ENCODE measurements around the gene COL5A1. TPM values are rescaled to one million over a fixed set of nuclear protein-coding genes. Genes with fewer than 3 reads are reported as not detected.

COL5A1 gene
- total and polyA plus RNA-seq, 2 experiments from 2014 or later, result 2.5 to 13.1 TPM

DNA sequence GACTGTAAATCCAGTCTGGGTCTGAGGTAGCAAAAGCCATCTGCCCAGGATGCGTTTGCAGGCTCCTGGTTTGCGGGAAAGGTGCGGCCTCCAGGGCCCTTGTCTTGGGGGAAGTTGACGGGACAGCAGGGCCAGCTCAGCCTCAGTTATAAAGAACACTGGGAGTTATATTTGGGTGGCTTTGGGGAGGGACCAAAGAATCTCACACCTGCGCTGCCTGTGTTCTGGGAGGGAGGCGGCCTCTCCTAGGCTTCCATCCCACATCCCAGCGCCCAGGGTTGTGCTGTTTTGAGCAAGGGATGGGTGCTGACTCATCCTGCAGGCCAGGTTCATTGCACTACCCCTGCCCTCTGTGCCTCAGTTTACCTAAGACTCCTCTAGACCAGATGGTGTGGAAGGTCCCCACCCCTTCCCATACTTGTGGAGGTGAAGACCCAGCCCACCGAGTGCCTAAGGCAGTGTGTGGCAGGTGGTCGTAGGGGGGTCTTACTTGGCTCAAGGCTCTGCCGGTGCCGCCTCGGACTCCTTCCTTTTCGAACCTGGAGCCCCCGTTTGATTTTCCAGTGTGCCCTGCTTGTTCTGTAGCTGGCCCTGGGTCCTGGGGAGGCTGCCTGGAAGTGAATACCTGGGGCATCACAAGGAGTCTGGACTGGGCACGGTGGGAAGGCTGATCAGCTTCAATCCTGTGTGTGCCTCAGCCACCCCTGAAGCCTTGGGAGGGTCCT, 199.7 kb downstream of the COL5A1 start:
- no peak overlapping the region for H3K27ac Mint-ChIP-seq
- DNase-seq (ENCODE audit: low spot score) (no peak), ATAC-seq (no peak)
- no peak overlapping the region for H2AFZ ChIP-seq
- TF ChIP-seq ZNF114 (CRISPR knock-in tag; IDR thresholded peaks at IDR 0.05), result no peak
- TF ChIP-seq JUNB (IDR thresholded peaks at IDR 0.05; ENCODE audit: unreplicated experiment), result no peak
- no peak for TF ChIP-seq NANOG (IDR thresholded peaks at IDR 0.05; ENCODE audit: borderline replicate concordance)
- no peak for TF ChIP-seq CREB1 (CRISPR knock-in tag; IDR thresholded peaks at IDR 0.05; ENCODE audit: low read depth)
- TF ChIP-seq, protein P1, sequence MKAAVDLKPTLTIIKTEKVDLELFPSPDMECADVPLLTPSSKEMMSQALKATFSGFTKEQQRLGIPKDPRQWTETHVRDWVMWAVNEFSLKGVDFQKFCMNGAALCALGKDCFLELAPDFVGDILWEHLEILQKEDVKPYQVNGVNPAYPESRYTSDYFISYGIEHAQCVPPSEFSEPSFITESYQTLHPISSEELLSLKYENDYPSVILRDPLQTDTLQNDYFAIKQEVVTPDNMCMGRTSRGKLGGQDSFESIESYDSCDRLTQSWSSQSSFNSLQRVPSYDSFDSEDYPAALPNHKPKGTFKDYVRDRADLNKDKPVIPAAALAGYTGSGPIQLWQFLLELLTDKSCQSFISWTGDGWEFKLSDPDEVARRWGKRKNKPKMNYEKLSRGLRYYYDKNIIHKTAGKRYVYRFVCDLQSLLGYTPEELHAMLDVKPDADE (IDR thresholded peaks at IDR 0.05), result no peak
- TF ChIP-seq REST (IDR thresholded peaks at IDR 0.05; ENCODE audit: unreplicated experiment), result no peak
- TF ChIP-seq EZH2 (IDR thresholded peaks at IDR 0.05; ENCODE audit: low read depth, unreplicated experiment), result no peak
- TF ChIP-seq POLR2AphosphoS5 (IDR thresholded peaks at IDR 0.05; ENCODE audit: low read depth), result no peak
- no peak for TF ChIP-seq STAT1 (IDR thresholded peaks at IDR 0.05; ENCODE audit: unreplicated experiment)
- no peak for TF ChIP-seq ZNF331 (CRISPR knock-in tag; IDR thresholded peaks at IDR 0.05; ENCODE audit: low read depth)
- TF ChIP-seq CTCF (conservative IDR thresholded peaks at IDR 0.05; ENCODE audit: low read depth in 2 of 2), result no peak
- TF ChIP-seq, protein P2, sequence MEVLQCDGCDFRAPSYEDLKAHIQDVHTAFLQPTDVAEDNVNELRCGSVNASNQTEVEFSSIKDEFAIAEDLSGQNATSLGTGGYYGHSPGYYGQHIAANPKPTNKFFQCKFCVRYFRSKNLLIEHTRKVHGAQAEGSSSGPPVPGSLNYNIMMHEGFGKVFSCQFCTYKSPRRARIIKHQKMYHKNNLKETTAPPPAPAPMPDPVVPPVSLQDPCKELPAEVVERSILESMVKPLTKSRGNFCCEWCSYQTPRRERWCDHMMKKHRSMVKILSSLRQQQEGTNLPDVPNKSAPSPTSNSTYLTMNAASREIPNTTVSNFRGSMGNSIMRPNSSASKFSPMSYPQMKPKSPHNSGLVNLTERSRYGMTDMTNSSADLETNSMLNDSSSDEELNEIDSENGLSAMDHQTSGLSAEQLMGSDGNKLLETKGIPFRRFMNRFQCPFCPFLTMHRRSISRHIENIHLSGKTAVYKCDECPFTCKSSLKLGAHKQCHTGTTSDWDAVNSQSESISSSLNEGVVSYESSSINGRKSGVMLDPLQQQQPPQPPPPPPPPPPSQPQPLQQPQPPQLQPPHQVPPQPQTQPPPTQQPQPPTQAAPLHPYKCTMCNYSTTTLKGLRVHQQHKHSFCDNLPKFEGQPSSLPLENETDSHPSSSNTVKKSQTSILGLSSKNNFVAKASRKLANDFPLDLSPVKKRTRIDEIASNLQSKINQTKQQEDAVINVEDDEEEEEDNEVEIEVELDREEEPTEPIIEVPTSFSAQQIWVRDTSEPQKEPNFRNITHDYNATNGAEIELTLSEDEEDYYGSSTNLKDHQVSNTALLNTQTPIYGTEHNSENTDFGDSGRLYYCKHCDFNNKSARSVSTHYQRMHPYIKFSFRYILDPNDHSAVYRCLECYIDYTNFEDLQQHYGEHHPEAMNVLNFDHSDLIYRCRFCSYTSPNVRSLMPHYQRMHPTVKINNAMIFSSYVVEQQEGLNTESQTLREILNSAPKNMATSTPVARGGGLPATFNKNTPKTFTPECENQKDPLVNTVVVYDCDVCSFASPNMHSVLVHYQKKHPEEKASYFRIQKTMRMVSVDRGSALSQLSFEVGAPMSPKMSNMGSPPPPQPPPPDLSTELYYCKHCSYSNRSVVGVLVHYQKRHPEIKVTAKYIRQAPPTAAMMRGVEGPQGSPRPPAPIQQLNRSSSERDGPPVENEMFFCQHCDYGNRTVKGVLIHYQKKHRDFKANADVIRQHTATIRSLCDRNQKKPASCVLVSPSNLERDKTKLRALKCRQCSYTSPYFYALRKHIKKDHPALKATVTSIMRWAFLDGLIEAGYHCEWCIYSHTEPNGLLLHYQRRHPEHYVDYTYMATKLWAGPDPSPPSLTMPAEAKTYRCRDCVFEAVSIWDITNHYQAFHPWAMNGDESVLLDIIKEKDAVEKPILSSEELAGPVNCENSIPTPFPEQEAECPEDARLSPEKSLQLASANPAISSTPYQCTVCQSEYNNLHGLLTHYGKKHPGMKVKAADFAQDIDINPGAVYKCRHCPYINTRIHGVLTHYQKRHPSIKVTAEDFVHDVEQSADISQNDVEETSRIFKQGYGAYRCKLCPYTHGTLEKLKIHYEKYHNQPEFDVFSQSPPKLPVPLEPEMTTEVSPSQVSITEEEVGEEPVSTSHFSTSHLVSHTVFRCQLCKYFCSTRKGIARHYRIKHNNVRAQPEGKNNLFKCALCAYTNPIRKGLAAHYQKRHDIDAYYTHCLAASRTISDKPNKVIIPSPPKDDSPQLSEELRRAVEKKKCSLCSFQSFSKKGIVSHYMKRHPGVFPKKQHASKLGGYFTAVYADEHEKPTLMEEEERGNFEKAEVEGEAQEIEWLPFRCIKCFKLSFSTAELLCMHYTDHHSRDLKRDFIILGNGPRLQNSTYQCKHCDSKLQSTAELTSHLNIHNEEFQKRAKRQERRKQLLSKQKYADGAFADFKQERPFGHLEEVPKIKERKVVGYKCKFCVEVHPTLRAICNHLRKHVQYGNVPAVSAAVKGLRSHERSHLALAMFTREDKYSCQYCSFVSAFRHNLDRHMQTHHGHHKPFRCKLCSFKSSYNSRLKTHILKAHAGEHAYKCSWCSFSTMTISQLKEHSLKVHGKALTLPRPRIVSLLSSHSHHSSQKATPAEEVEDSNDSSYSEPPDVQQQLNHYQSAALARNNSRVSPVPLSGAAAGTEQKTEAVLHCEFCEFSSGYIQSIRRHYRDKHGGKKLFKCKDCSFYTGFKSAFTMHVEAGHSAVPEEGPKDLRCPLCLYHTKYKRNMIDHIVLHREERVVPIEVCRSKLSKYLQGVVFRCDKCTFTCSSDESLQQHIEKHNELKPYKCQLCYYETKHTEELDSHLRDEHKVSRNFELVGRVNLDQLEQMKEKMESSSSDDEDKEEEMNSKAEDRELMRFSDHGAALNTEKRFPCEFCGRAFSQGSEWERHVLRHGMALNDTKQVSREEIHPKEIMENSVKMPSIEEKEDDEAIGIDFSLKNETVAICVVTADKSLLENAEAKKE (CRISPR knock-in tag; IDR thresholded peaks at IDR 0.05), result no peak
- TF ChIP-seq EZH2phosphoT487 (IDR thresholded peaks at IDR 0.05; ENCODE audit: unreplicated experiment), result no peak
- peaks cover 3% of the 10 kb centered on the region for H3K27me3 Mint-ChIP-seq (ENCODE audit: insufficient read depth, low read depth, poor library complexity)
- no peak overlapping the region for H3K4me3 Mint-ChIP-seq
- no peak overlapping the region for H3K4me2 ChIP-seq
- no peaks in the 10 kb centered on the region for H3K27me3 ChIP-seq (ENCODE audit: insufficient read depth)
- H3K36me3 ChIP-seq (ENCODE audit: insufficient read depth), result no peaks in the 10 kb centered on the region
- no peaks in the 10 kb centered on the region for H3K4me1 ChIP-seq (ENCODE audit: insufficient read depth)
- no peaks in the 10 kb centered on the region for H3K4me1 Mint-ChIP-seq
- no peaks in the 10 kb centered on the region for H3K9me3 Mint-ChIP-seq
- no peak overlapping the region for H3K4me3 ChIP-seq
- H3K9me2 ChIP-seq (ENCODE audit: insufficient read depth), result no peaks in the 10 kb centered on the region
- no peaks in the 10 kb centered on the region for H4K20me1 ChIP-seq (replicated peaks; ENCODE audit: insufficient read depth)
- H3K27ac ChIP-seq (ENCODE audit: low read depth), result no peak overlapping the region
- no peaks in the 10 kb centered on the region for H3K36me3 Mint-ChIP-seq (ENCODE audit: low read depth)
- H3K79me2 ChIP-seq (replicated peaks; ENCODE audit: insufficient read depth), result no peaks in the 10 kb centered on the region
- no peaks in the 10 kb centered on the region for H3F3A ChIP-seq (replicated peaks; ENCODE audit: low read depth)

All from GM23338 (cell line).